Umbilical cord (tissue), 2 donors: ENCODE measurements around the gene EPS8L1. TPM values are rescaled to one million over a fixed set of nuclear protein-coding genes. Genes with fewer than 3 reads are reported as not detected.
A peak's percentile ranks its signal among the peaks of the same experiment; 100 is the strongest.
"Not testable (repeated sequence)": the region's sequence is repeated elsewhere in the genome, so short reads cannot be mapped to it uniquely, and the experiment has no call there.

Experiments used
- DNase-seq: peaks from one replicate; pipeline ENCODE4 v3.0.0-alpha.2; 2015; ENCODE audit warnings: low spot score
- total RNA-seq: library from RNA; depleted of rRNA; stranded (reverse); fragments of >200 nt; gene quantifications from one replicate; pipeline ENCODE4 v1.2.3, GENCODE V29; 2014; ENCODE audit warnings: low replicate concordance; ENCODE audit not compliant: insufficient read depth

The EPS8L1 gene
- total RNA-seq, 1 donor from 2014 or later = 5.8 TPM

DNA sequence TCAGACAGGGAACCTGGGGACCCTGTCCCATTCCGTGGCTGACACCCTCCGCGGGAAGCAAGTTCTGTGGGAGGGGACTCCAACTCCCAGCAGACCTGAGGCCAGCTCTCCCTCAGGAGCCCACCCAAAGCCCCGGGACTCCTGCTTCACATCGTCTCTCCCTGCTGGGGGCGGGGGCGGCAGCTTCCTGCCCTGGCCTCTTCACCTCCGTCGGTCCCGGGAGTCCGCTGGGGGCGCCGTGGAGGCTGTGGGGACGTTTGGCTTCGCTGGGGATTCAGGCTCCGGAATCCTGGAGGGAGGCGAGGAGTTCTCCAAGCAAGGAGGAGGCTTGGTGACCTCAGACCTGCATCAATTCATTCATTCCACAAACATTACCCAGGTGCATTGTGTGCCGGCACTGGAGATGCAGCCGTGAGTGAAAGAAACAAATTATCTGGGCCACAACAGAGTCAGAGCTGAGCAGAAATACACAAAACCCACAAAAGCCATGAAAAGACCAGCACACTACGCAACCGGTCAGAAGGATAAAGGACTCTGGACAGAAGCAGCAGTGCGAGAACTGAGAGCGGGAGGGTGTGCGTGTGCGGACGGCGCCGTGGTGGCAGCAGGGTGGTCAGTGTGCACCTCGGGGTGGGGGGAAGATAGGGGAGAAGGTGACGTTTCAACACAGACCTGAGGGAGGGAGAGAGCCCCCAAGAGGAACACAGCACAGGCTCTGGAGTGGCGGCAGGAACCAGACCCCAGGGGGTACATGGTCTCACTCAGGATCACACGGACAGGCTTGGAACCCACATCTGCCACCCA, 19.0 kb downstream of the EPS8L1 start:
- DNase-seq = no peak

- no peak for DNase-seq
These were observed 19.8 kb downstream of the EPS8L1 start for GRCh38 chr19:55095260-55096060.

DNA sequence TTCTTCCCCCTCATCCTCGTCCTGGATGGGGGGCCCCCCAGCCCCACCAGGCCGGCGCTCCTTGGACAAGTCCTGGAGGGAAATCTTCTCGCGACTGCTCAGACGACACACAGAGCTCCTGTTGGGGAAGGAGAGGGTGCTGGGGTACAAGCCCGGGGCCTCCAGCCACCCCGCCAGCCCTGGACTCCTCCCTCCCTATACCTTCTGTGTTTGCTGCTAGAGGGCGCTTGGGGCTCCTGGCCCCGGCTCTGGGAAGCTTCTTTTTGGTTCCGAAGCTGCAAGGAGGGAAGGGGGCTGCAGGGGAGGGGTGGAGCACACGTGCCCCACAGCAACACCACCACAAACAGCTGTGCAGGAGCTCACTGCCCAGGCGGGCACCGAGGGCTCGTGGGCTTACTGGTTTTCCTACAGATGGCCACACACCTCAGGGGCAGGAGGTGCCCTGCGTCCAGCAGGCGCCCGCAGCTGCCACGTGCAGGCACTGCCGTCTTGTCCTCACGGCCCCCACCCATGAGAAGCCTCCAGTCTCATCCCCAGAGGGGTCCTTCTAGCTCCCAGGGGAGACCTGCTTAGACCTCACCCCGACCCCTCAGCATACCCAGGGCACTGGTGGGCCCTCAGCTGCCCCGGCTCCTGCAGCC, 20.5 kb downstream of the EPS8L1 start:
- no peak for DNase-seq

DNA sequence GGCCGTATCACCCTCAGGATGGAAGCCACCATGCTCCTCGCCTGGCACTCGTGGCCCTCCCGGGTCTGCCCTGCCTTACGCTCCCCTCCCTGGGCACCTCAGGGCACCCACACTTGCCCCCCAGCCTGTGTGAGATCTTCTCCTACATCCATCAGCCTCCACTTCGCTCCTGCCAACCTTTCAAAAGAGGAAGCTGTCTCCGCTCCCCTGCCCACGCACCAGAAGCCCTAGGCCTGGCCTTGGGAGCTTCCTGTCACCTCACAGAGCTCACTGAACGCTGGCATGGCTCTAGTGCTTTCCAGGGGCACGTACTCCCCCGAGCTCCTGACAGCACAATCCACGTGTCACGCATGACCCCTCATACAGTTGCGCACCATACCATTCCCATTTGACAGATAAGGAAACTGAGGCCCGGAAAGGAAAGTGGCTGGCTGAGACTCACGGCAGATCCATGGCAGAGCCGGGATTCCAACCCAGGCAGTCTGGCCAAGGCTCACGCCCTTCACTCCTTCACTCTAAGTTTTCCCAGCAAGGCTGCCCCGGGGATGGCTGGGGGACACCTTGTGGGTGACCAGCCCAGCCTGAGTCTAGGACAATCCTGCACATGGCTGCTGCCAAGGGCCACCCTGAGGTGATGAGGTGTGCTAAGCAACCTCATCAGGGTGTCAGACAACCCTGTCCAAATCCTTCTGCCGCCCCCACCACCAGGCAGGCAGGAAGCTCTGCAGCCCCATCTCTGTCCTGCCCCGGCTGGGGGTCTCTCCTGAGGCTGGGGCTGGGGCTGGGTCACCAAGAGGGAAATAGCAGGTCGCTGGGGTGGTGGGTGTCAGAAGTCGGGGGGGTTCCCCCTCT, 22.4 kb downstream of the EPS8L1 start:
- DNase-seq = no peak

- no peak for DNase-seq
These were observed 23.3 kb downstream of the EPS8L1 start for GRCh38 chr19:55098716-55099556.

GRCh38 chr19:55099557-55100506, 24.2 kb downstream of the EPS8L1 start:
- no peak for DNase-seq

- no peak for DNase-seq
These were observed 25.6 kb downstream of the EPS8L1 start for GRCh38 chr19:55101261-55101660.

GRCh38 chr19:55103190-55103589, 27.5 kb downstream of the EPS8L1 start:
- DNase-seq = no peak

- DNase-seq = no peak
These were observed 29.6 kb downstream of the EPS8L1 start for GRCh38 chr19:55105237-55105636.

GRCh38 chr19:55106591-55106990, 30.9 kb downstream of the EPS8L1 start:
- DNase-seq = no peak

DNA sequence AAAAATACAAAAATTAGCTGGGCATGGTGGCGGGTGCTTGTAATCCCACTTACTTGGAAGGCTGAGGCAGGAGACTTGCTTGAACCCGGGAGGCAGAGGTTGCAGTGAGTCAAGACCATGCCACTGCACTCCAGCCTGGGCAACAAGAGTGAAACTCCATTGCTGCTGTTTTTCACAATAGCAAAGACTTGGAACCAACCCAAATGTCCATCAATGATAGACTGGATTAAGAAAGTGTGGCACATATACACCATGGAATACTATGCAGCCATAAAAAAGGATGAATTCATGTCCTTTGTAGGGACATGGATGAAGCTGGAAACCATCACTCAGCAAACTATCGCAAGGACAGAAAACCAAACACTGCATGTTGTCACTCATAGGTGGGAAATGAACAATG, 31.6 kb downstream of the EPS8L1 start:
- not testable (repeated sequence) for DNase-seq

DNA sequence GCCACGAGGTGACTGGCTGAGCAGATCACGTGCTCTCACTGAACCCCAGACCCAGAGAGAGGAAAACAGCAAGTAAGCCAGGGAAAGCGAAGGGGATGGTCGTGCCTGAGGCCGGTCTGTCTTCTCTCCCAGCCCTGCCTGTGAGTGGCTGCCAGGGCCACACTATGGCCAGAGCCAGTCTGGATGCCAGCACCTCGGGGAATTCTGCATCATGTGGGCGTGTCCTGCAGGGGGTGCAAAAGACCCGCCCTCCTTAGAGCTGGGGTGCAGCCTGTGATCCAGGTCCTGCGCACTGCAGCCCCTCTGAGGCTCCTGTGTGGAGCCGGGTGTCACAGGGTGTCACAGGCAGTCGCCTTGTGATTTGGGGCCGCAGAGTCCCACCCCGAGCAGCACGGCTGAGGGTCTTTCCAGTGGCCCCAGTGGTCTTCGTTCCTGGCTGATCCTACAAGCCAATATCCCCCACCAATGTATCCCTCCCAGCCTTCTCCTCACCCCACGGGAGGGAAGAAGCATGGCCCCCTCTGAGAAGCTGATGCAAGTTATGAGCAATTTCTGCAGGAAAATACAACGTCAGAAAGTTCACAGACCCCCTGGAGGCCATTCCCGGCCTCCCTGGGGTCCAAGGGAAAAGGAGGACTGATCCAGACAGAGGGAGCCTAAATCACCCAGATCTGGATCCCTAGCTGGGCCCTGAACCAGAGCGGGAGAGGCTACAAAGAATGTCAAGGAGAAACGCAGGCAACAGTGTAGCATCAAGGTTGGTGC, 34.0 kb downstream of the EPS8L1 start:
- no peak for DNase-seq

- no peak for DNase-seq
These were observed 35.7 kb downstream of the EPS8L1 start for GRCh38 chr19:55111238-55111831.

DNA sequence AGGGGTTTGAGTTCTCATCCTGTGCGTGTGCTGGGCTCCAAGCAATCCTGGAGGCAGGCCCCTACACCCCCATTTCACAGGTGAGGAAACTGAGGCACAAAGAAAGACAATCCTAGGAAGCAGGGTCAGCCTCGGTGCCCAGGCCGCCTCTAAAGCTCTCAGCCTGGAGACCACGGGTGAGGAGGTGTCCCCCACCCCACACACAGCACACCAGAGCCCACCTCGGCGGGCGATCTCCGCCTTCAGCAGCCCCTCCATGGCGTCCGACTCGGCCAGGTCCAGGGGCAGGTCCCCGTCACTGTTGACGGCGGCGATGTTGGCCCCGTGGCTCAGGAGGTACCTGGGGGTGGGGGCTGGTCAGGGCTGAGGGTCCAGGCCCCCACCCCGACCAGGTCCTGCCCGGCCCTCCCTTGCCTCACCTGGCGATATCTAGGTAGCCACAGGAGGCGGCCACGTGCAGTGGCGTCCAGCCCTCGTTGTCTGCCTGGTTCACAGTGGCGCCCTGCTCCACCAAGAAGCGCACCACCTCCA, 36.6 kb downstream of the EPS8L1 start:
- no peak for DNase-seq

GRCh38 chr19:55112777-55113569, 37.3 kb downstream of the EPS8L1 start:
- no peak for DNase-seq

- peak; percentile 94 for DNase-seq
These were observed 37.9 kb downstream of the EPS8L1 start for GRCh38 chr19:55113570-55114039.
